Left ventricle myocardium superior (tissue), 1 donor: ENCODE measurements around the gene HIPK2. TPM values are rescaled to one million over a fixed set of nuclear protein-coding genes. Genes with fewer than 3 reads are reported as not detected.
"Not testable (repeated sequence)": the region's sequence is repeated elsewhere in the genome, so short reads cannot be mapped to it uniquely, and the experiment has no call there.

Experiments
- ATAC-seq: fragments of 200-7000 bp; cut with Tn5 transposase; one replicate; pipeline ENCODE4 v1.9.1; 2020; ENCODE audit warnings: mild to moderate bottlenecking, moderate library complexity
- DNase-seq: peaks from one replicate; pipeline ENCODE4 v3.0.0-alpha.2; 2020
- intact Hi-C: fragments of 100-400 bp; cut with micrococcal nuclease; formaldehyde crosslinking; loops from one replicate; pipeline ENCODE4 v1.11.0; 2022
- total RNA-seq: library from RNA; stranded (reverse); fragmentation: NEBNext Ultra II Directional; extraction: Animal tissue kit (Norgen Biotek cat#: 25700); gene quantifications from one replicate; pipeline ENCODE4 v1.2.1, GENCODE V29; 2021
- donor health status: DM: no; HTN: yes; CAD: no; lungs with severe emphysema.

HIPK2 gene
- total RNA-seq, 1 donor from 2014 or later: 103 TPM

DNA sequence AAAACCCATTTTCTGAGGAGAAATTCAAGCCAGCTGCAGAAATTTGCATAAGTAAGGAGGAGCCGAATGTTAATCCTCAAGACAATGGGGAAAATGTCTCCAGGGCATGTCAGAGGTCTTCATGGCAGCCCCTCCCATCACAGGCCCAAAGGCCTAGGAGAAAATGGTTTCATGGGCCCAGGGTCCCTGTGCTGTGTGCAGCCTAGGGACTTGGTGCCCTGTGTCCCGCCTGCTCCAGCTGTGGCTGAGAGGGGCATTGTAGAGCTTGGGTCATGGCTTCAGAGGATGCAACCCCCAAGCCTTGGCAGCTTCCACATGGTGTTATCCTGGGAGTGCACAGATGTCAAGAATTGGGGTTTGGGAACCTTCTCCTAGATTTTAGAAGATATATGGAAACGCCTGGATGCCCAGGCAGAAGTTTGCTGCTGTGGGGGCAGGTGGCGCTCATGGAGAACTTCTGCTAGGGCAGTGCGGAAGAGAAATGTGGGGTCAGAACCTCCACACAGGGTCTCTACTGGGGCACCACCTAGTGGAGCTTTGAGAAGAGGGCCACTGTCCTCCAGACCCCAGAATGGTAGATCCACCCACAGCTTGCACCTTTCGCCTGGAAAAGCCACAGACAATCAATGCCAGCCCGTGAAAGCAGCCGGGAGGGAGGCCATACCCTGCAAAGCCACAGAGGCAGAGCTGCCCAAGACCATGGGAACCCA lies 223.7 kb downstream of the HIPK2 start:
- DNase-seq, ATAC-seq, intact Hi-C loops: not testable (repeated sequence)

GRCh38 chr7:139548302-139549028 lies 229.3 kb downstream of the HIPK2 start:
- ATAC-seq (no peak), DNase-seq (no peak)
- intact Hi-C loops: no loop called here

DNA sequence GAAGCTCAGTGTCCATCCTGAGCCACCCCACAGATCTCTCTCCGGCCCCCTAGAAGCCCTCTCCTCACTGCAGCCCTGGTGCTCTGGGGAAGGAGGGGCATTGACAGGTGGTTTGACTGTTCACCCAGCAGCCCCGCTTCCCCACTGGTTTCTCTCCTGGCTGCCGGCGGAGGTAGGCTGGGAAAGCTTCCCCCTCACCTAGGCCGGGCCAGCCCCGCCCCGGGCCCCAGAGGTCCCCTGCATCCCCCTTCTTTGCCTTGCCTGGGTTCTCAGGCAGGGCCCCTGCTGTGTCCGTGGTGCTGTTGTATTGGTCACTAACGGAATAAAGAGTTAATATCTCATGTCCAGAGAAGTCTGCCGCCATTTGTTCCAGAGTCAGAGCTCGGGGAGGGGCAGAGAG lies 233.2 kb downstream of the HIPK2 start:
- intact Hi-C loops: no loop called here
- ATAC-seq: no peak
- DNase-seq: no peak

DNA sequence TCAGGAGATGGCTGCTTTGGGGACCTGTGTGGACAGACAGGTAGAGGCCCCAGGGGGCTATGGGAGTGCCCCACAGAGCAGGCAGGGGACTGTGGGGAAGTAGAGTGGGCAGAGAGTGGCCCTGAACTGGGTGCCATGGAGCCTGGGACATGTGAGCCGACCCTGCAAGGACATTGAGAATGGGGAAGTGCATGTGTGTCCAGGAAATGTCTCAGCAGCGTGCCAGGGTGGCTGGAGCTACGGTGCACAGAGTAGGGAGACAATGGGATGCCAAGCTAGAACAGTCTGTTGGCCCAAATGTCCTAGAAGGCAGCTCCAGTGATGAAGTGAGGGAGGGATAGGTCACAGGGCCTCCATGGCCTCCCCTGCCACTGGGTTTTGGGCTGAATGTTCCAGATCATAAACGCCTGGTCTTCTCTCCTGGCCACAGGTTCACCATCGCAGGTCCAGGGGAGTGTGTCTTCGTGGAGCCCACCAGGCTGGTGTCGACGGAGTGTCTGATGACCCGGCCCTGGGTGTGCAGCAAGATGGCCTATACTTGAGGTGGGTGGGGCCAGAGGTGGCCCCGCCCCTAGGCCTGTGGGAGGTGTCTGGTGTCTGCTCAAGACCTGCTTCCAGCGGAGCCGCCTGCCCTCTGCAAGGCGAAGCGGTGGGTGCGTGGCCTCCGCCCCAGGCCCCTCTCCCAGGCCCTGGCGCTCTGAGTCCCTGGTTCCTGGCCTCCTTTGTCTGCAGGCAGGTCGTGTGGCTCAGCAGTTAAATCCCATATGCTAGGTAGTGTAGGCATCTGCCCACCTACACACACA lies 233.8 kb downstream of the HIPK2 start:
- no peak for ATAC-seq
- intact Hi-C loops: no loop called here
- DNase-seq: no peak

DNA sequence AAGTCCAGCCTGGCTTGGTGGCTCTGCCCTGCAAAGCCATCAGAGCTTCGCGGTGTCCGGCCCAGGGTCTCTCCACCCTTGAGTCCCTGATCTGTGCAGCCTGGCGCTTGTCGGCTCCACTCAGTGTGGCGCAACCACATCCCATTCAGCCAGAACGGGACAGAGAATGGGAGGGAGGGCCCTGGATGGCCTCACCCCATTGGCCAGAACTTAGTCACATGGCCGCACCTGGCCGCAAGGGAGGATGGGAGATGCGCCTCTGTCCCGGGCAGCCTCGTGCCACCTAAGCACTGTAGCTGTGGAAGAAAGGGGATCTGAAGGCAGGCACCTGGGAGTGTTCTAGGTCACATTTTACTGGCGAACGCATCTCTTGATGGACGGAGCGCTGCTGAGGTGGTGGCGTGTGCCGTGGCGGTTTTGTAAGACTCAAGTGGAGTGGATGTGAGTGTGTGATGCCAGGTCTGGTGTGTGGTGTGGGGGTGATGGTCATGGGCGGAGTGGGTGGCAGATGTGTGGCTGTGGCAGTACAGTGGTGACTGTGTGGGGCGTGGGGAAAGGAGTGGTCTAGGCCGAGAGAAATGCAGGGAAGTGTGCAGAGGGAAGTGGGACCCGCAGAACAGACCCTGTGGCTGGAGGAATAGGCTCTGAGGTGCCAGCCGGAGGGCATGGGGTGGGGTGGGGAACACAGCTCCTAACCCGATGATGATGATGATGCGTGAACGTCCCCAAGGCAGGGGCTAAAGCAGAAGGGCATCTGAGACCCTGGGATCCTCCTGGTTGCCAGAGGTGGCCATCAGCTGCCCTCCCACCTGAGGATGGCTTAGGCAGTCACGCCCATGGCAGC lies 235.3 kb downstream of the HIPK2 start:
- intact Hi-C loops: no loop called here
- ATAC-seq: no peak
- DNase-seq: no peak

DNA sequence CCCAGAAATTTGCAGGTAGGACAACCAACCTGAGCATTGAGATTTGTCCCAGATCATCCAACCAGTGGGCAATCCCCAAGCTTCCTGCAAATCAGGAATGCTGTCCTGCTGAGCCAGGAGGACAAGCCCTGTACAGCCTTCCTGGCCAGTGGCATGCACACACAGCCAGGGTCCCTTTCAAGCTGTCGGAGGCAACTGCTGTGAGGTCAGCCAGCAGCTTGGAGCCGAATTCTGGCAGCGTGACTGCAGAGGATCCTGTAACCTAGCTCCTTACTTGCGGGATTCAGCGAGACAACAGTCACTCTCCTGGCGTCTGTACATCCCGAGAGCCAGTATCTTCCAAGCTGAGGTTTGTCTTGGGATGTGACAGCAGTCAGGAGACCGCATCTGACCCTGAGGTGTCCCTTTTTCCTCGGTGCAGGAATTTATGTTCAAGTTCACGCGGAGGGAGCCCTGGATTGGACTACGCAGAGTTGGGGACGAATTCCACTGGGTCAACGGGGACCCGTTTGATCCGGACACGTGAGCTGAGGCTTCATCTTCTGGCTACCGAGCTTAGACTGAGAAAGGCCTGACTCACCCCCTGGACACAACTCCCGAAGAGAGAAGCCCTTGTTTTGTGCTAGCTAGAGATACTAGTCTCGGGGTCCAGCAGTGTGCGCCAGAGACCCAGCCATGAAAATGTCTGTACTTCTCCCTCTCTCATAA lies 236.0 kb downstream of the HIPK2 start:
- no peak for DNase-seq

DNA sequence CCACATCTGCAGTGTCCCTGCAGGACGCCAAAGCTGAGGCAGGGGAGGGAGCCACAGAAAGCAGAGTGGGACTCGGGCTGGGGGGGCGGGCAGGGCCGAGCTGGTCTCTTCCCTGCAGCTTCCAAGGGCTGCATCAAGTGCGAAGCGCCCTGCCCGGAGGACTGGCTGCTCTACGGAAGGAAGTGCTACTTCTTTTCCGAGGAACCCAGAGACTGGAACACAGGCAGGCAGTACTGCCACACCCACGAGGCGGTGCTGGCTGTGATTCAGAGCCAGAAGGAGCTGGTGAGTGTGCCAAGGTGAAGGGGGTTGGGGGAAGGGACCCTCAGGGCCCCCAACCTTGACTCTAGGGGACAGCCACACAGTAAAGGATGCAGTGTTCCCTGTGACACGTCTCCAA lies 237.6 kb downstream of the HIPK2 start:
- DNase-seq (no peak), ATAC-seq (no peak)
- intact Hi-C loops: no loop called here

More for the DNA sequence above, 236.0 kb downstream of the HIPK2 start:
- intact Hi-C loops: no loop called here
- no peak for ATAC-seq

DNA sequence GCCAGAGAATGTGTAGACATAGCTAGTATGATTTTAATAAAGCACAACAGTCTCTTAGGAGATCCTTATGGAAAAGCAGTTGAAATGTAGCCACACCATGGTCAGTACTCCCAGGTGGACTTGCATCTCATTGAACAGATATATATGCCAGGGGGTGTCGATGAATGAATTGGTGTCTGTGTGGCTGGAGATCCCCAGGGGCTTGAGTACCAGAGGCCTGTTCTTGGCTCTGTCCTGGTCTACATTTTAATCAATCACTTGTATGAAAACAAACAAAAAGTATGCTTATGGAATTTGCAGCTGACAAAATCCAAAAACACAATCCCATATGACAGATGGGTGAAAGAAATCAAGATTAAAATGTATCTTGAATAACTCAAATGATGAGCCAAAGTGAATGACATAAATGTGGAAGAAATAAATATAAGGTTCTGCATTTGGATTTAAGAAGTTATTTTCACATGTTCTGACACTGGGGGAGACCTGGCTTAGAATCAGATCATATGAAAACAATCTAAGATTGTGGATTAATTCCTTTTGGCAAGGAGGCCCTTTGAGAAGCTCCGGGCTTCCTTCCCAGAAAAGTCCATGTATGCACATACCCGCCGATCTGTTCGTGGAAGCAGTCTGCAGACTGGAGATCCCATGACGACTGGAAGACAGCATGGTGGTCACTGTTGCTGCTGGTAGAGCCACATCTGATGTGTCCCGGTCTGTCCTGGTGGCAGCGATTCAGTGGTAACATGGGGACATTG lies 238.7 kb downstream of the HIPK2 start:
- intact Hi-C loops: no loop called here
- ATAC-seq: no peak
- DNase-seq: no peak

- ATAC-seq (no peak), DNase-seq (no peak)
- intact Hi-C loops: no loop called here
Observed at GRCh38 chr7:139536152-139536551, 241.6 kb downstream of the HIPK2 start.

DNA sequence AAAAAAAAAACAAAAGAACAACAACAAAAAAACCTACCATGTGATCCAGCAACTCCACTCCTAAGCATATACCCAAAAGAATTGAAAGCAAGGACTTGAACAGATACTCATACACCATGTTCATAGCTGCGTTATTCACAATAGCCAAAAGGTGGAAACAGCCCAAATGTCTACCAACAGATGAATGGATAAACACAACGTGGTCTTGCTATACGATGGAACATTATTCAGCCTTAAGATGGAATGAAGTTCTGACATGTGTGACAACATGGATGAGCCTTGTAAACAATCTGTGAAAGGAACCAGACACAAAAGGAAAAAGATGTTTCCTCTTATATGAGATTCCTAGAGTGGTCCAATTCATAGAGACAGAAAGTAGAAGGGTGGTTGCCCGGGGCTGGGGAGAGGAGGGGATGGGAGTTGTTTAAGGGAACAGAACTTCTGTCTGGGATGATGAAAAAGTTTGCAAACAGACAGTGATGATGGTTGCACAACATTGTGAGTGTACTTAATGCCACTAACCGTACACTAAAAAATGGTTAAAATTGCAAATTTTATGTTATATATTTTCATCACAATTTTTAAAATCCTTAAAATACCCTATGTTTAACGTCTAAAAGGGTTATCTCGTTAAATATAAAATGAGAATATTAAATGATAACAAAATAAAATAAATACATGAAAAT lies 242.7 kb downstream of the HIPK2 start:
- ATAC-seq (no peak), DNase-seq (no peak)
- intact Hi-C loops: no loop called here

DNA sequence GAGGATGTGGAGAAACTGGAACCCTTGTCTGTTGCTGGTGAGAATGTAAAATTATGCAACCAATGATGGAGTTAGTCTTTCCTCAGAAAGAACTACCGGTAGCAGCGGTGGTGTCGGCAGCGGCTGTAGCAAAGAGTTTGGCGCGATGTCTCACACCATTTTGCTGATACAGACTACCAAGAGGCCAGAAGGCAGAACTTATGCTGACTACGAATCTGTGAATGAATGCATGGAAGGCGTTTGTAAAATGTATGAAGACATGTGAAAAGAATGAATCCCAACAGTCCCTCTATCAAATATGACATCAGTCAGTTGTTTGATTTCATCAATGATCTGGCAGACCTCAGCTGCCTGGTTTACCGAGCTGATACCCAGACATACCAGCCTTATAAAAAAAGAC lies 243.7 kb downstream of the HIPK2 start:
- intact Hi-C loops: no loop called here
- no peak for ATAC-seq
- no peak for DNase-seq

- DNase-seq (no peak), ATAC-seq (no peak)
- intact Hi-C loops: no loop called here
Observed at GRCh38 chr7:139532636-139533155, 245.1 kb downstream of the HIPK2 start.

DNA sequence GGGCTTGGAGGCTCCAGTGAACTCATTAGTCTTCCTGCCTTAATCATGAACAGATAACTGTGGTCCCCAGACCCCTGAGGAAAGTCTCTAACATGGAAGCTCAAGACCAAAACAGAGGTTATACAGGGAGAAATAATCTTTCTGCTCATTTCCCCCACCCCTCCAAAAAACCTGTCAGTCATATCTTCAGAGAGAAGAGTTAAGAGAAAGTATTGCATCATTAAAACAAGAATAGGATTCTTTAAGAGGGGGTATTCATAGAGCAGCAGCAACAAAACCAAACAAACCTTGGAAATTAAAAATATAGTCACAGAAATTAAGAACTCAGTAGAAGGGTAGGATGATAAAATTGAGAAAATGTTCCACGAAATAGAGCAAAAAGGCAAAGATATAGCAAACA lies 246.7 kb downstream of the HIPK2 start:
- intact Hi-C loops: no loop called here

DNA sequence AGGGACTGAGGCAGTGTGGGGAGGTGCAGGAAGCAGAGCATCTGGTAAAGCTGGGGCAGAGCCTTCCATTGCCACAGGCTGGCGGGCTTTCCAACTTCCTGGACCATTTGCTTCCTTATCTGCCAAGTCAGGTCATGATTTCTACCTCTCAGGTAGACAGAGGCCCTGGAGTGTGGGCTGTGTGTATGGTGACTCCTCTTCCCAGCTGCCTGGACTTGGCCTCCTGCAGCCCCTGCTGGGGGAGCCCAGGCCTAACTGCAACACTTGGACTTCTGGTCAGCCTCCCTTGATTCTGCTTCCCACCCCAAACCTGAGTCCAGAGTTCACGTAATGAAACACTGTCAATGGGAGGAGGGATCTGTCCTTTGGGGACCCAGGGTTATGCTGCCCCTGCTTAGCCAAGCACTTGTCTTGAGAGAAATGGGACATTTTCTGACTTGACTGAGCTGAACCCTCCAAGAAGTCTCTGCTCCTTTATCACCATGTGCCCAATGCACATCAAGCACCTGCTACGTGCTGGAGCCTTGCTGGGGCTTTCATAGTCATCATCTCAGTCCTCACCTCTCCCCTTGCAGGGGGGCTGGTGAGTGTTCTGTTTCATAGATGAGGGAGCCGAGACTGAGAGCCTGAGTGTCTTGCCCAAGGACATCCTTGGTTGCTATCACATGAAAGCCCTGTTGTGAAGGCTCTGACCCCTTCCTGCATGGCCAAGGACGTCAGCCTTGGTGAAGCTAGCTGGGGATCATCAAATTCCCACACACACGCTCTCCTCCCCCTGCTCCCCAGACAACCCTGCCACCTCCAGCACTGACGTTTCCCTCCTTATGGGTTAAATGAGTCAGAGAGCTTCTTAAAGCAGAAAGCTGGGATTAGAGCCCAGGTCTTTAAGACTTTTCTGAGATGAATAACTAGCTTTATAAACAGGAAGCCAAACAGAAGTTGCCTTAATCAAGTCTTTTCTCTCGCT lies 250.9 kb downstream of the HIPK2 start:
- intact Hi-C loops: no loop called here
- no peak for ATAC-seq
- DNase-seq: no peak

More for the DNA sequence above, 246.7 kb downstream of the HIPK2 start:
- DNase-seq (no peak), ATAC-seq (no peak)

- intact Hi-C loops: no loop called here
- ATAC-seq (no peak), DNase-seq (no peak)
Observed at GRCh38 chr7:139525750-139526149, 252.0 kb downstream of the HIPK2 start.

DNA sequence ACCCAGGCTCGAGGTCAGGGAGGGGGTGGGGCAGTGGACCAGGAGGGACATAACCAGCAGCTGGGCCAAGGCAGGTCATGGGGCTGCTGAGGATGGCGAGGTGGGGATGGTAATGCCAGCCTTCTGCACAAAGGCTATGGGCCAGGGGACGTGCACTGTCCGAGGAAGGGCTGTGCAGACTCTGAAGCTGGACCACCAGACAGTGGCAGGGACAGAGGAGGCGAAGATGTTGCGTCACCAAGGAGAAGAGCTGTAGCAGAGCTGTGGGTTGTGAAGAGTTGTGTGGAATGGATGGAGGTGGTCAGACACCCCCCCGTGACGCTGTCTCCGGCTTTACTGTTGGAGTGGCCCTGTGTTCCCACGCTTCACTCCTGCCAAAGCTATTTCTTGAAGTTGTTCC lies 252.6 kb downstream of the HIPK2 start:
- intact Hi-C loops: no loop called here
- ATAC-seq: no peak
- no peak for DNase-seq
